ENCODE measurements around the gene TSHR.

DNA sequence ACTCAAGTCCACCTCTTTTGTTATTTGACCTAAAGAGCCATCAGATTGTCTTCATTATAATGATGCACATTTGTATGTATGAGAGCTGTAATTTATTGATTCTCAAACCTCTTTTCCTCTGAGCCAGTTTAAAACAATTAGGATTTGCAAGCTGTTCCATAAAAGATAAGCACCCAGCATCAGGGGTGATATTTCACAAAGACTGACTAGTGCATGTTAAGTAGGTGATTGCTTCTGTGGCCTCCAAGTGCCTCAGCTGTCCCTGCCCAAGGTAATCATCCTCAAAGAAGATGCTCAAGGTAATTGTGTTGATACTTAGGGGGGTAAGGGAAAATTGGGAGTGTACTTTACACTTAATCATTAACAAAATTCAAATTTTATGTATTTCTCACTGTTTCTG lies 32.1 kb upstream of the TSHR start:
- TF ChIP-seq CTCF (IDR thresholded peaks at IDR 0.05) (no peak), EZH2 (IDR thresholded peaks at IDR 0.05) (no peak)
